Liver (tissue), 3 donors: ENCODE data around the gene SH3BP2.

Experiments used
- ATF3 ChIP-seq: IDR thresholded peaks from 2 replicates; pipeline ENCODE4 v1.6.1; 2016; ENCODE audit warnings: antibody characterized with exemption
- CTCF ChIP-seq: fragments of 150-350 bp; IDR thresholded peaks from 2 replicates; pipeline ENCODE4 v1.5.1; 2017; ENCODE audit warnings: improper control_type of control experiment, low read depth, low read length; ENCODE audit not compliant: missing input control
- EGR1 ChIP-seq, 2 donors: IDR thresholded peaks; 2 replicates each; pipeline ENCODE4 v1.6.1; 2016 to 2018; ENCODE audit warnings: antibody characterized with exemption in 2 of 2, low read depth in 2 of 2
- FOXA2 ChIP-seq: IDR thresholded peaks from 2 replicates; pipeline ENCODE4 v1.6.1; 2016; ENCODE audit warnings: antibody characterized with exemption
- JUND ChIP-seq, 2 donors: IDR thresholded peaks; 2 replicates each; pipeline ENCODE4 v1.6.1; 2016; ENCODE audit warnings: antibody characterized with exemption in 2 of 2
- MAX ChIP-seq: IDR thresholded peaks from 2 replicates; pipeline ENCODE4 v1.6.1; 2016; ENCODE audit warnings: antibody characterized with exemption
- NR2F2 ChIP-seq: IDR thresholded peaks from 2 replicates; pipeline ENCODE4 v1.6.1; 2016; ENCODE audit warnings: antibody characterized with exemption
- RAD21 ChIP-seq, 2 donors: IDR thresholded peaks; 2 replicates each; pipeline ENCODE4 v1.6.1; 2016; ENCODE audit warnings: antibody characterized with exemption in 2 of 2, mild to moderate bottlenecking in 2 of 2
- REST ChIP-seq: IDR thresholded peaks from 2 replicates; pipeline ENCODE4 v1.6.1; 2016; ENCODE audit warnings: antibody characterized with exemption, mild to moderate bottlenecking
- SP1 ChIP-seq: IDR thresholded peaks from 2 replicates; pipeline ENCODE4 v1.6.1; 2018; ENCODE audit warnings: antibody characterized with exemption, mild to moderate bottlenecking
- TAF1 ChIP-seq: conservative IDR thresholded peaks from 2 replicates; pipeline ENCODE4 v1.6.1; 2016; ENCODE audit warnings: antibody characterized with exemption, mild to moderate bottlenecking
- YY1 ChIP-seq: IDR thresholded peaks from 2 replicates; pipeline ENCODE4 v1.6.1; 2016; ENCODE audit warnings: antibody characterized with exemption, mild to moderate bottlenecking
- donor health status: healthy.
- donor health status: healthy.

- TF ChIP-seq CTCF (no peak), TAF1 (no peak), MAX (no peak), ATF3 (no peak), RAD21 (IDR thresholded peaks at IDR 0.05) (no peak), SP1 (no peak), REST (no peak), EGR1 (IDR thresholded peaks at IDR 0.05; ENCODE audit: low read depth in 2 of 2) (no peak), FOXA2 (no peak), JUND (IDR thresholded peaks at IDR 0.05) (no peak), NR2F2 (no peak), YY1 (no peak)
These were observed 58.3 kb downstream of the SH3BP2 start for GRCh38 chr4:2850966-2851798.
